KMS-11 (cell line): ENCODE data around the gene HSPBAP1.

ENCODE experiments used
- H2AFZ ChIP-seq: fragments of 200-600 bp; sonication (generic); 2 replicates; pipeline ENCODE4 v1.6.1; 2016; ENCODE audit warnings: antibody characterized with exemption, mixed run types, low read depth
- H3K27ac ChIP-seq: fragments of 200-600 bp; sonication (generic); 2 replicates; pipeline ENCODE4 v1.6.1; 2016; ENCODE audit warnings: mild to moderate bottlenecking, mixed run types
- H3K27me3 ChIP-seq: fragments of 200-600 bp; sonication (generic); 2 replicates; pipeline ENCODE4 v1.6.1; 2017; ENCODE audit warnings: mild to moderate bottlenecking, low read depth, mixed run types, moderate library complexity; ENCODE audit not compliant: insufficient read depth
- H3K36me3 ChIP-seq: fragments of 200-600 bp; sonication (generic); 2 replicates; pipeline ENCODE4 v1.6.1; 2017; ENCODE audit warnings: mild to moderate bottlenecking, mixed run types; ENCODE audit not compliant: insufficient read depth
- H3K4me1 ChIP-seq: fragments of 200-600 bp; sonication (generic); 2 replicates; pipeline ENCODE4 v1.6.1; 2016; ENCODE audit warnings: mild to moderate bottlenecking, low read depth, mixed run types; ENCODE audit not compliant: poor library complexity, severe bottlenecking
- H3K4me2 ChIP-seq: fragments of 200-600 bp; sonication (generic); 2 replicates; pipeline ENCODE4 v1.7.0; 2016; ENCODE audit warnings: mild to moderate bottlenecking, mixed run types
- H3K4me3 ChIP-seq: fragments of 200-600 bp; sonication (generic); IDR thresholded peaks from 2 replicates; pipeline ENCODE4 v1.6.1; 2017; ENCODE audit warnings: low read depth, low read length, mixed read lengths; ENCODE audit not compliant: insufficient read depth
- H3K79me2 ChIP-seq: fragments of 200-600 bp; sonication (generic); 2 replicates; pipeline ENCODE4 v1.6.1; 2016; ENCODE audit warnings: low read depth, mixed run types; ENCODE audit not compliant: insufficient read depth
- H3K9ac ChIP-seq: fragments of 200-600 bp; sonication (generic); 2 replicates; pipeline ENCODE4 v1.6.1; 2016; ENCODE audit warnings: mild to moderate bottlenecking, mixed run types
- H4K20me1 ChIP-seq: fragments of 200-600 bp; sonication (generic); 2 replicates; pipeline ENCODE4 v1.6.1; 2016; ENCODE audit warnings: mild to moderate bottlenecking, mixed run types; ENCODE audit not compliant: insufficient read depth
- CTCF ChIP-seq: fragments of 200-600 bp; sonication (generic); conservative IDR thresholded peaks from 2 replicates; pipeline ENCODE4 v1.6.1; 2017; ENCODE audit warnings: low read depth, mild to moderate bottlenecking, antibody characterized with exemption, low read length, moderate library complexity, mixed read lengths

The HSPBAP1 gene

GRCh38 chr3:122776675-122777468 lies 16.8 kb downstream of the HSPBAP1 start:
- no peaks in the 10 kb centered on the region for H3K27me3 ChIP-seq
- H4K20me1 ChIP-seq, result no peaks in the 10 kb centered on the region
- no peak overlapping the region for H3K4me2 ChIP-seq
- H3K9ac ChIP-seq, result no peak overlapping the region
- no peaks in the 10 kb centered on the region for H3K79me2 ChIP-seq
- H3K27ac ChIP-seq, result no peak overlapping the region
- no peak overlapping the region for H3K4me3 ChIP-seq
- H3K36me3 ChIP-seq, result no peaks in the 10 kb centered on the region
- no peak overlapping the region for H2AFZ ChIP-seq
- TF ChIP-seq CTCF, result no peak
- no peaks in the 10 kb centered on the region for H3K4me1 ChIP-seq

DNA sequence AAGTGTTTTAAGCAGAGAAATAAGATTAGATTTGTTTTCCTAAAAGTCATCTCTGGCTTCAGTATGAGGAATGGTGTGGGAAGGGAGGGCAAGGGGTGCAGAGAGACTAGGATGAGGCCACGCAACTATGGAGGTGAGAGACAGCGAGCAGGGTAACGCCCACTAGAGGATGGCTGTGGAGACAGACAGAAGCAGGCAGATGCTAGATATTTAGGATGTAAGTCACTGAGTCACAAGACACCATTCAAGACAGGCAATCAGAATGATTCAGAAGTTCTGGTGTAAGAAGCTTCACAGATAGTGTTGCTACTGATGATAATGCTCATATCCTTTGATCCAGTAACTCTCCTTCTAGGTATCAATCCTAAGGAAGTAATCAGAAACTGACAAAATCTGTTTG lies 19.1 kb downstream of the HSPBAP1 start:
- H4K20me1 ChIP-seq, result no peaks in the 10 kb centered on the region
- no peaks in the 10 kb centered on the region for H3K27me3 ChIP-seq
- H3K27ac ChIP-seq, result no peak overlapping the region
- no peaks in the 10 kb centered on the region for H3K4me1 ChIP-seq
- H3K36me3 ChIP-seq, result no peaks in the 10 kb centered on the region
- TF ChIP-seq CTCF, result no peak
- no peak overlapping the region for H3K9ac ChIP-seq
- H2AFZ ChIP-seq, result no peak overlapping the region
- no peak overlapping the region for H3K4me2 ChIP-seq
- no peaks in the 10 kb centered on the region for H3K79me2 ChIP-seq
- no peak overlapping the region for H3K4me3 ChIP-seq

DNA sequence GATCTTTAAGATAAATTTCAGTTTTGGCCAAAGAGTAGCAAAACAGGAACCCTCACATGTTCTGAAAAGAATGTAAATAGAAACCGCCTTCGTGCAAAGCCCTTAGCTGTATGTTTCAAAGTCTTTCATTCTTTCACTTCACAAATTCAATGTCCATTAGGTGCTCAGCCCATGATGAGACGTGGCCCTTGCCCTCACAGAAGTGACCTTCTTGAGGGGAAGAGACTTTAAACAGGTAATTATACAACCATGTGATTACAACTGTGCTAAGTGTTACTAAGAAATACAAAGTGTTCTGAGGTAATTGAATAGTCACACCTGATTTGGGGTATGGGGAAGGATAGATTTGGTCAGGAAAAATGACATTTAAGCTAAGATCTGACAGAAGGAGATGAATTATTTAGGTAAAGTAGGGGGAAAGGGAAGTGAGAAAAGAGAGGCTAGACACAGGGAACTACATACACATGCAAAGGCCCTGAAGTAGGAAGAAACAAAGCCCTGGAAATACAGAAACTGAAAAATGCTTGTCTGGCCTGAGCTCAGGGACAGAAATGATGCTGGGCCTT lies 19.6 kb downstream of the HSPBAP1 start:
- Histone ChIP-seq H2AFZ (no peak overlapping the region), H3K79me2 (no peaks in the 10 kb centered on the region), H3K36me3 (no peaks in the 10 kb centered on the region), H3K4me2 (no peak overlapping the region), H3K27ac (no peak overlapping the region), H3K4me1 (no peaks in the 10 kb centered on the region), H3K27me3 (no peaks in the 10 kb centered on the region), H3K4me3 (no peak overlapping the region), H3K9ac (no peak overlapping the region), H4K20me1 (no peaks in the 10 kb centered on the region)
- TF ChIP-seq CTCF, result no peak

- no peaks in the 10 kb centered on the region for H3K27me3 ChIP-seq
- H3K27ac ChIP-seq, result no peak overlapping the region
- H3K4me1 ChIP-seq, result no peaks in the 10 kb centered on the region
- no peaks in the 10 kb centered on the region for H3K36me3 ChIP-seq
- H3K9ac ChIP-seq, result no peak overlapping the region
- TF ChIP-seq CTCF, result no peak
- no peak overlapping the region for H3K4me2 ChIP-seq
- no peak overlapping the region for H3K4me3 ChIP-seq
- no peak overlapping the region for H2AFZ ChIP-seq
- H4K20me1 ChIP-seq, result no peaks in the 10 kb centered on the region
- H3K79me2 ChIP-seq, result no peaks in the 10 kb centered on the region
These were observed 20.8 kb downstream of the HSPBAP1 start for GRCh38 chr3:122772827-122773226.
